HG03139 (cell line): ENCODE data around the gene ASPN.
"Not testable (repeated sequence)": the region's sequence is repeated elsewhere in the genome, so short reads cannot be mapped to it uniquely, and the experiment has no call there.

Source experiments
- ATAC-seq: cut with Tn5 transposase; IDR thresholded peaks from one replicate; pipeline ENCODE4 v1.9.1; 2021; ENCODE audit not compliant: unreplicated experiment

The ASPN gene

GRCh38 chr9:92422611-92423338, 59.5 kb downstream of the ASPN start:
- ATAC-seq: no peak

- no peak for ATAC-seq
Measured at GRCh38 chr9:92414566-92414965, 67.7 kb downstream of the ASPN start.

DNA sequence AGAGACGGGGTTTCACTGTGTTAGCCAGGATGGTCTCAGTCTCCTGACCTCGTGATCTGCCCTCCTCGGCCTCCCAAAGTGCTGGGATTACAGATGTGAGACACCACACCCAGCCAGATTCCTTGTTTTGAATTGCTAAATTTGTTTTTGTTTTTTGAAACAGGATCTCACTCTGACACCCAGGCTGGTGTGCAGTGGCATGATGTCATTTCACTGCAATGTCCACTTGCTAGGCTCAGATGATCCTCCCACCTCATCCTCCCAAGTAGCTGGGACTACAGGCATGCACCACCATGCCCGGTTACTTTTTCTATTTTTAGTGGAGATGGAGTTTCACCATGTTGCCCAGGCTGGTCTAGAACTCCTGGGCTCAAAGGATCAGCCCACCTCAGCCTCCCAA, 71.1 kb downstream of the ASPN start:
- not testable (repeated sequence) for ATAC-seq

- ATAC-seq: no peak
Measured at GRCh38 chr9:92408747-92409478, 73.4 kb downstream of the ASPN start.

DNA sequence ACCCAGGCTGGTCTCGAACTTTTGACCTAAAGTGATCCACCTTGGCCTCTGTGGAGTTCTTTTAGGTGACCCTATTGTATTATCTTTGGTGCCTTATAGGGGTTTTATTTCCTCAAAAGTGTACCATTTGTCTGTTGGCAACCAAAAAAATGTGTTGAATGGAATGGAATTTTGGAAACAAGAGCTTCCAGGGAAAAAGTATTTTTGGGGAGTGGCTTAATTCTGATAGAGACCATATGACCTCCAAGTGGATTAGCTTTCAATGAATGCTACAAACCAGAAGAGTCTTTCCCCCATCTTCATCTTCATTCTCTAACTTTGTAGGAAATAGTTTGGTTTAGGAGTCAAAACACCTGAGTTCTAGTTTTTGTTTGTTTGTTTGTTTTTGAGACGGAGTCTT, 74.5 kb downstream of the ASPN start:
- no peak for ATAC-seq

DNA sequence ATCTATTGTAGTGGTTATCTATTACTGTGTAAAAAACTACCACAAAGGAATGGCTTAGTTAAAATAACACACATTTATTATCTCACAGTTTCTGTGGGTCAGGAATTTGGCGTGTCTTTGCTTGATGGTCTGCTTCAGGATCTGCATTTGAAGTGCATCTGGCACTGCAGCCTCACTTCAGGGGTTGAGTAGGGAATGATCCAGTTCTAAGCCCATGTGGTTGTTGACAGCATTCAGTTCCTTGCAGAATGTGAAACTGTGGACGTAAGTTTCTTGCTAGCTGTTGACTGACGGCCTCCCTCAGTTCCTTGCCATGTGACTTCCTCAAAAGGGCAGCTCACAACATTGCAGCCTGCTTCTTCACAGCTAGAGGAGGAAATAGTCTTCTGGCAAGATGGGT, 75.8 kb downstream of the ASPN start:
- peak; percentile 56 for ATAC-seq
